CD4-positive, CD25-positive, alpha-beta regulatory T cell (primary cell): Measurements from ENCODE around the gene CNR1. TPM values are rescaled to one million over a fixed set of nuclear protein-coding genes. Genes with fewer than 3 reads are reported as not detected.

Source experiments
- ATAC-seq, 2 donors: fragments of 150-1000 bp; cut with Tn5 transposase; one replicate each; pipeline ENCODE4 v1.10.0; 2021; ENCODE audit warnings: low read depth in 2 of 2, moderate number of reproducible peaks in 2 of 2, moderate library complexity in 1 of 2
- DNase-seq, 3 donors: peaks; one replicate each; pipeline versions ENCODE4 v3.0.0 to v3.0.0-alpha.2; 2012 to 2022; ENCODE audit warnings: mixed read lengths in 1 of 3
- H3K27ac ChIP-seq: one replicate; pipeline ENCODE4 v1.7.0; 2013; ENCODE audit warnings: mild to moderate bottlenecking, low read length; ENCODE audit not compliant: insufficient read depth, poor library complexity, severe bottlenecking
- H3K27me3 ChIP-seq: one replicate; pipeline ENCODE4 v1.7.0; 2013; ENCODE audit warnings: low read length; ENCODE audit not compliant: control insufficient read depth, insufficient read depth
- H3K36me3 ChIP-seq: one replicate; pipeline ENCODE4 v1.7.0; 2013; ENCODE audit warnings: mild to moderate bottlenecking, low read length, moderate library complexity; ENCODE audit not compliant: control insufficient read depth, insufficient read depth
- H3K4me1 ChIP-seq: 2 replicates; pipeline ENCODE4 v1.7.0; 2013; ENCODE audit warnings: mild to moderate bottlenecking, low read length; ENCODE audit not compliant: insufficient read depth, control insufficient read depth, poor library complexity, severe bottlenecking
- H3K4me3 ChIP-seq: one replicate; pipeline ENCODE4 v1.7.0; 2013; ENCODE audit warnings: low read depth, mild to moderate bottlenecking, low read length, moderate library complexity
- H3K9me3 ChIP-seq, 2 experiments: 1 replicate in 1 of 2; 2 replicates in 1 of 2; pipeline ENCODE4 v1.7.0; 2013; ENCODE audit warnings: low read length in 2 of 2, mild to moderate bottlenecking in 1 of 2, moderate library complexity in 1 of 2; ENCODE audit not compliant: control insufficient read depth in 2 of 2
- H3K27ac Mint-ChIP-seq, 3 donors: one replicate each; pipeline ENCODE4 v1.8.0; 2020 to 2022; ENCODE audit warnings: mild to moderate bottlenecking in 3 of 3, mixed read lengths in 3 of 3, moderate library complexity in 2 of 3
- H3K27me3 Mint-ChIP-seq: one replicate; pipeline ENCODE4 v1.8.0; 2022; ENCODE audit warnings: mild to moderate bottlenecking, mixed read lengths
- H3K36me3 Mint-ChIP-seq: one replicate; pipeline ENCODE4 v1.8.0; 2020; ENCODE audit warnings: mixed read lengths
- H3K4me1 Mint-ChIP-seq, 4 donors: one replicate each; pipeline ENCODE4 v1.8.0; 2020 to 2022; ENCODE audit warnings: mixed read lengths in 4 of 4, mild to moderate bottlenecking in 1 of 4
- H3K4me3 Mint-ChIP-seq, 4 donors: one replicate each; pipeline ENCODE4 v1.8.0; 2020 to 2022; ENCODE audit warnings: mild to moderate bottlenecking in 4 of 4, mixed read lengths in 4 of 4, moderate library complexity in 3 of 4
- H3K9me3 Mint-ChIP-seq, 7 donors: one replicate each; pipeline ENCODE4 v1.8.0; 2020 to 2022; ENCODE audit warnings: mixed read lengths in 7 of 7, mild to moderate bottlenecking in 3 of 7, moderate library complexity in 2 of 7
- polyA plus RNA-seq, 4 donors: library from polyadenylated mRNA; unstranded; fragments of 300-500 nt; fragmentation: Illumina TruSeq; gene quantifications; one replicate each; pipeline ENCODE4 v1.2.3, GENCODE V29; 2021
- total RNA-seq: library from RNA; stranded (reverse); gene quantifications from one replicate; pipeline ENCODE4 v1.2.3, GENCODE V29; 2022

CNR1 gene
- total and polyA plus RNA-seq, 5 donors from 2014 or later = not detected

- no peak for ATAC-seq
- H3K27me3 Mint-ChIP-seq = peaks cover 58% of the 10 kb centered on the region
- H3K9me3 ChIP-seq = no peaks in the 10 kb centered on the region
Measured at GRCh38 chr6:88164061-88164460, 2.1 kb downstream of the CNR1 start.

GRCh38 chr6:88163616-88164015 is 2.5 kb downstream of the CNR1 start:
- H3K36me3 Mint-ChIP-seq = no peaks in the 10 kb centered on the region
- Histone ChIP-seq H3K4me1 (peaks cover 10% of the 10 kb centered on the region), H3K4me3 (no peak overlapping the region), H3K27me3 (peaks cover 44% of the 10 kb centered on the region), H3K36me3 (no peaks in the 10 kb centered on the region), H3K27ac (no peak overlapping the region), H3K9me3 (no peaks in the 10 kb centered on the region)
- ATAC-seq (no peak), DNase-seq (no peak)
- H3K4me3 Mint-ChIP-seq = no peak overlapping the region
- peaks cover 53% of the 10 kb centered on the region for H3K27me3 Mint-ChIP-seq
- peaks cover 4 to 17% (median 10%) of the 10 kb centered on the region in 4 donors for H3K4me1 Mint-ChIP-seq
- H3K27ac Mint-ChIP-seq = no peak overlapping the region
- peaks cover 0 to 6% (median 0%) of the 10 kb centered on the region in 7 donors for H3K9me3 Mint-ChIP-seq

More at GRCh38 chr6:88164061-88164460, 2.1 kb downstream of the CNR1 start:
- no peak overlapping the region for H3K27ac Mint-ChIP-seq
- Histone ChIP-seq H3K4me3 (no peak overlapping the region), H3K36me3 (no peaks in the 10 kb centered on the region), H3K27me3 (peaks cover 48% of the 10 kb centered on the region), H3K4me1 (peaks cover 10% of the 10 kb centered on the region), H3K27ac (no peak overlapping the region)
- no peak overlapping the region for H3K4me3 Mint-ChIP-seq
- peaks cover 0 to 6% (median 0%) of the 10 kb centered on the region in 7 donors for H3K9me3 Mint-ChIP-seq
- H3K36me3 Mint-ChIP-seq = no peaks in the 10 kb centered on the region
- no peak for DNase-seq
- H3K4me1 Mint-ChIP-seq = peaks cover 4 to 17% (median 10%) of the 10 kb centered on the region in 4 donors

DNA sequence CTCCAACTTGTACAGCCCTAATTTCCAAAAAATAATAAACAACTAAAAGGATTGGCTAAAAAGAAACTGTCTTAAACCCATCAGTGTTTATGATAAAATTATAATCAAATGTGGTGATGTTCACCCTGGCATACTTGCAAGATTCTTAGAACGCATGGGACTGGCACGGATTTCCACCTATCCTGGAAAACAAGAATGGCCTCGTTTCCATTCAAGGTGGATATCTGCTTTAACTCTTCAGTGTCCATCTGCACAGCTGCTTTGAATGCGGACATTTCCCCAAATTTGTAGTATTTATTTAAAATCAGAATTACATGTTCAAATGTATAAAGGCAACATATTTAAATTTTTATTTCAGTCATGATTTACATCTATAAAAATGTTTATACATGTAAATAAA is 4.2 kb downstream of the CNR1 start:
- H3K9me3 Mint-ChIP-seq = peaks cover 0 to 4% (median 0%) of the 10 kb centered on the region in 7 donors
- no peak for ATAC-seq
- no peak for DNase-seq
- Histone ChIP-seq H3K27me3 (peaks cover 34% of the 10 kb centered on the region), H3K36me3 (no peaks in the 10 kb centered on the region), H3K4me3 (no peak overlapping the region), H3K4me1 (peaks cover 8% of the 10 kb centered on the region), H3K27ac (no peak overlapping the region), H3K9me3 (no peaks in the 10 kb centered on the region)
- H3K4me3 Mint-ChIP-seq = no peak overlapping the region
- H3K4me1 Mint-ChIP-seq = peaks cover 4 to 7% (median 6%) of the 10 kb centered on the region in 4 donors
- H3K36me3 Mint-ChIP-seq = no peaks in the 10 kb centered on the region
- H3K27ac Mint-ChIP-seq = no peak overlapping the region
- peaks cover 40% of the 10 kb centered on the region for H3K27me3 Mint-ChIP-seq

GRCh38 chr6:88157106-88157505 is 9.0 kb downstream of the CNR1 start:
- no peaks in the 10 kb centered on the region for H3K4me1 Mint-ChIP-seq
- H3K27me3 Mint-ChIP-seq = peaks cover 12% of the 10 kb centered on the region
- H3K36me3 ChIP-seq = no peaks in the 10 kb centered on the region
- no peaks in the 10 kb centered on the region for H3K9me3 Mint-ChIP-seq
- H3K36me3 Mint-ChIP-seq = no peaks in the 10 kb centered on the region
- no peak overlapping the region for H3K4me3 ChIP-seq
- H3K27ac ChIP-seq = no peak overlapping the region
- H3K4me3 Mint-ChIP-seq = no peak overlapping the region
- no peak for DNase-seq
- H3K27me3 ChIP-seq = peaks cover 7% of the 10 kb centered on the region
- no peak for ATAC-seq
- no peaks in the 10 kb centered on the region for H3K4me1 ChIP-seq
- H3K9me3 ChIP-seq = no peaks in the 10 kb centered on the region
- H3K27ac Mint-ChIP-seq = no peak overlapping the region

GRCh38 chr6:88145298-88145963 is 20.7 kb downstream of the CNR1 start:
- Mint-ChIP-seq H3K36me3 (no peaks in the 10 kb centered on the region), H3K9me3 (no peaks in the 10 kb centered on the region), H3K4me1 (peaks cover 0 to 2% (median 0%) of the 10 kb centered on the region in 4 donors), H3K27ac (no peak overlapping the region), H3K27me3 (peaks cover 7% of the 10 kb centered on the region), H3K4me3 (no peak overlapping the region)
- Histone ChIP-seq H3K9me3 (no peaks in the 10 kb centered on the region), H3K4me3 (no peak overlapping the region), H3K27ac (no peak overlapping the region), H3K4me1 (no peaks in the 10 kb centered on the region), H3K36me3 (no peaks in the 10 kb centered on the region), H3K27me3 (no peaks in the 10 kb centered on the region)
- DNase-seq (no peak), ATAC-seq (no peak)

- H3K4me3 ChIP-seq = no peak overlapping the region
- Mint-ChIP-seq H3K4me3 (no peak overlapping the region), H3K9me3 (no peaks in the 10 kb centered on the region), H3K27me3 (peaks cover 7% of the 10 kb centered on the region), H3K36me3 (no peaks in the 10 kb centered on the region), H3K27ac (no peak overlapping the region), H3K4me1 (peaks cover 0 to 2% (median 0%) of the 10 kb centered on the region in 4 donors)
- no peaks in the 10 kb centered on the region for H3K4me1 ChIP-seq
- no peak for DNase-seq
- H3K27me3 ChIP-seq = no peaks in the 10 kb centered on the region
- no peaks in the 10 kb centered on the region for H3K9me3 ChIP-seq
- no peak for ATAC-seq
- no peaks in the 10 kb centered on the region for H3K36me3 ChIP-seq
- no peak overlapping the region for H3K27ac ChIP-seq
Measured at GRCh38 chr6:88144637-88145297, 21.4 kb downstream of the CNR1 start.

- no peaks in the 10 kb centered on the region for H3K9me3 ChIP-seq
- H3K27ac Mint-ChIP-seq = no peak overlapping the region
- peaks cover 0 to 2% (median 0%) of the 10 kb centered on the region in 4 donors for H3K4me1 Mint-ChIP-seq
- no peaks in the 10 kb centered on the region for H3K9me3 Mint-ChIP-seq
- H3K36me3 Mint-ChIP-seq = no peaks in the 10 kb centered on the region
- no peak overlapping the region for H3K4me3 ChIP-seq
- H3K27ac ChIP-seq = no peak overlapping the region
- DNase-seq (no peak), ATAC-seq (no peak)
- no peaks in the 10 kb centered on the region for H3K4me1 ChIP-seq
- no peaks in the 10 kb centered on the region for H3K27me3 Mint-ChIP-seq
- H3K36me3 ChIP-seq = no peaks in the 10 kb centered on the region
- no peaks in the 10 kb centered on the region for H3K27me3 ChIP-seq
- H3K4me3 Mint-ChIP-seq = no peak overlapping the region
Measured at GRCh38 chr6:88143421-88144157, 22.6 kb downstream of the CNR1 start.
